Nephron progenitor cell (in vitro differentiated cells): ENCODE data around the gene PNPO.

Experiments
- DNase-seq: peaks from one replicate; pipeline ENCODE4 v3.0.0; 2021
- H3K27ac Mint-ChIP-seq: 2 replicates; pipeline ENCODE4 v1.8.0; 2021; ENCODE audit warnings: mild to moderate bottlenecking, moderate library complexity, mixed read lengths
- H3K27me3 Mint-ChIP-seq: 2 replicates; pipeline ENCODE4 v1.8.0; 2021; ENCODE audit warnings: mild to moderate bottlenecking, low read depth, mixed read lengths; ENCODE audit not compliant: poor library complexity
- H3K36me3 Mint-ChIP-seq: 2 replicates; pipeline ENCODE4 v1.8.0; 2021; ENCODE audit warnings: low read depth, mixed read lengths
- H3K4me1 Mint-ChIP-seq: 2 replicates; pipeline ENCODE4 v1.8.0; 2021; ENCODE audit warnings: mixed read lengths
- H3K4me3 Mint-ChIP-seq: 2 replicates; pipeline ENCODE4 v1.8.0; 2021; ENCODE audit warnings: mild to moderate bottlenecking, moderate library complexity, mixed read lengths
- H3K9me3 Mint-ChIP-seq: 2 replicates; pipeline ENCODE4 v1.8.0; 2021; ENCODE audit warnings: mild to moderate bottlenecking, moderate library complexity, mixed read lengths
- TF ChIP-seq, protein P1 (sequence below): fragments of 200-600 bp; sonication (generic); IDR thresholded peaks from 2 replicates; pipeline ENCODE4 v1.5.0; 2021; ENCODE audit warnings: antibody characterized with exemption

The PNPO gene

DNA sequence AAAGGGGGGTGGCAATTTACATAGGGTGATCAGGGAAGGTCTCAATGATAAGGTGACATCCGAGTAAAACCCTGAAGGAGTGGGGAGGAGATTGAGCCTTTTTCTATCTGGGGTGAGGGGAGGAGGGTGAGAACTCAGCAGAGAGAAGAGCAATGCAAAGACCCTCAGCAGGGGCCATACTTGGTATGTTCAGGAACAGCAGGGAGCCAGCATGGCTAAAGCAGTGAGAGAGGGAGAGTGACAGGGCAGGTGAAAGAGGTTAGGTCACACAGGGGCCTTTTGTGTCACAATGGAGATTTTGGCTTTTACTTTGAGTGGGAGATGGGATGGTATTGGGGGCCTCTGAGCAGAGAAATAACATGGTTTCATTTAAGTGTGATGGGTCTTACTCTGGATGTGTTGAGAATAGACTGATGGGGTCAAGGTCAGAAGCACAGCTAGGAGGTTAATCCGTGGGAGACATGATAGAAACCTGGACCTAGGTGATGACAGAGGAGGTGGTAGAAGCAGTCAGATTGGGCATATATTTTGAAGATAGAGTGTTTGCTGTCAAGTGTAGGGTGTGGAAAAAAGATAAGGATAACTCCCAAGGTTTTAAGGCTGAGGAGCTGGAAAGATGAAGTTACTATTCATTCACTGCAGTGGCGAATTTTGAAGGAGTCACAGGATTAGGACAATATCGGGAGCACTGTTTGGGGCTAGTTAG, 39.2 kb upstream of the PNPO start:
- Mint-ChIP-seq H3K4me3 (no peak overlapping the region), H3K27ac (no peak overlapping the region), H3K36me3 (peaks cover 19% of the 10 kb centered on the region), H3K9me3 (no peaks in the 10 kb centered on the region), H3K27me3 (no peaks in the 10 kb centered on the region), H3K4me1 (peaks cover 49% of the 10 kb centered on the region)
- DNase-seq: no peak
- TF ChIP-seq, protein P1, sequence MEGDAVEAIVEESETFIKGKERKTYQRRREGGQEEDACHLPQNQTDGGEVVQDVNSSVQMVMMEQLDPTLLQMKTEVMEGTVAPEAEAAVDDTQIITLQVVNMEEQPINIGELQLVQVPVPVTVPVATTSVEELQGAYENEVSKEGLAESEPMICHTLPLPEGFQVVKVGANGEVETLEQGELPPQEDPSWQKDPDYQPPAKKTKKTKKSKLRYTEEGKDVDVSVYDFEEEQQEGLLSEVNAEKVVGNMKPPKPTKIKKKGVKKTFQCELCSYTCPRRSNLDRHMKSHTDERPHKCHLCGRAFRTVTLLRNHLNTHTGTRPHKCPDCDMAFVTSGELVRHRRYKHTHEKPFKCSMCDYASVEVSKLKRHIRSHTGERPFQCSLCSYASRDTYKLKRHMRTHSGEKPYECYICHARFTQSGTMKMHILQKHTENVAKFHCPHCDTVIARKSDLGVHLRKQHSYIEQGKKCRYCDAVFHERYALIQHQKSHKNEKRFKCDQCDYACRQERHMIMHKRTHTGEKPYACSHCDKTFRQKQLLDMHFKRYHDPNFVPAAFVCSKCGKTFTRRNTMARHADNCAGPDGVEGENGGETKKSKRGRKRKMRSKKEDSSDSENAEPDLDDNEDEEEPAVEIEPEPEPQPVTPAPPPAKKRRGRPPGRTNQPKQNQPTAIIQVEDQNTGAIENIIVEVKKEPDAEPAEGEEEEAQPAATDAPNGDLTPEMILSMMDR: no peak

DNA sequence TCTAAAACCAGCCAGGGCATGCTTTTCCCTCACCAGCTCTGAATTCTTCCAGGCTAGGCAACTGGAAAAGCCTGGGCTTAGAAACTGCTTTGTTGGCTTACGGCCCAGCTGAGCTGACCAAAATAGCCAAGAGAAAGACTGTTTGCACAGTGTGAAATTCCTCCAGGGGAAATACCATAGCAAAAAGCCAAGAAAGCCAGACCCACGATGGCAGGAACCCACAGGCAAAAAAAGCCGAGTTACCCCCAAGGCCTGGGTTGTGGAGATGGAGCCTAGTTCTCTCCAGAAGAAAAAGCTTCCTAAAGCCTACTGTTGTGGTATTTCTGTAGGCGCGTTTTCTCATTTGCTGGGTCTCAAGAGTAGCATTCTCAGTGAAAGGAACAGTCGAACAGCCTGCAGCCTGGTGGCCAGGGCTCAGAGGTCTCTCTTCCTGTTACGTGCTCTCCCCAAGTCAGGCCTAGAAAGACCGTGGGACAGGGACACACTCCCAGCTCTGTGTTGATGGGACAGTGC, 36.1 kb upstream of the PNPO start:
- TF ChIP-seq, protein P1: no peak

DNA sequence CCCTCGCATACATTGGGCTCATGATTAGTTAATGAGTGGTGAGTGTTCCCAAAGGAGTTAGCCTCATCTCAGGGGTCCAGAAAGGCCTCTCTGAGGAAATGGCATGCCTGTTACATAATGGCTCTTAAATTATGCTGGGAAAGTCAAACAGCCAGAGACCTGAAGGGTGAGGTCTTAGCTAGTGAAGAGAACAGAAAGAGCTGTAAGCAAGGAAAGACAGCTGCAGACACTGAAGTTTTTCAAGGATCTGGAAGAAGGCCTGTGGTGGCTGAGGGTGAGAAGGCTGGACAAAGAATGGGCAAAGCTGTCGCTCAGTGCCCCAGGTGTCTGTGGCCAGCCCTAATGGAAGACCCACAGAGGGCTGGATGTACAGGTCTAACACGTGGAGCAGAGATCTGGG, 34.9 kb upstream of the PNPO start:
- Mint-ChIP-seq H3K36me3 (peaks cover 39% of the 10 kb centered on the region), H3K4me1 (peaks cover 20% of the 10 kb centered on the region), H3K9me3 (no peaks in the 10 kb centered on the region), H3K4me3 (no peak overlapping the region), H3K27me3 (peaks cover 7% of the 10 kb centered on the region), H3K27ac (no peak overlapping the region)
- TF ChIP-seq, protein P1: no peak
- no peak for DNase-seq

More for the DNA sequence above, 36.1 kb upstream of the PNPO start:
- Mint-ChIP-seq H3K36me3 (peaks cover 34% of the 10 kb centered on the region), H3K27me3 (peaks cover 7% of the 10 kb centered on the region), H3K4me1 (peaks cover 26% of the 10 kb centered on the region), H3K4me3 (no peak overlapping the region), H3K9me3 (no peaks in the 10 kb centered on the region), H3K27ac (peak overlapping the region; percentile 11)
- no peak for DNase-seq

DNA sequence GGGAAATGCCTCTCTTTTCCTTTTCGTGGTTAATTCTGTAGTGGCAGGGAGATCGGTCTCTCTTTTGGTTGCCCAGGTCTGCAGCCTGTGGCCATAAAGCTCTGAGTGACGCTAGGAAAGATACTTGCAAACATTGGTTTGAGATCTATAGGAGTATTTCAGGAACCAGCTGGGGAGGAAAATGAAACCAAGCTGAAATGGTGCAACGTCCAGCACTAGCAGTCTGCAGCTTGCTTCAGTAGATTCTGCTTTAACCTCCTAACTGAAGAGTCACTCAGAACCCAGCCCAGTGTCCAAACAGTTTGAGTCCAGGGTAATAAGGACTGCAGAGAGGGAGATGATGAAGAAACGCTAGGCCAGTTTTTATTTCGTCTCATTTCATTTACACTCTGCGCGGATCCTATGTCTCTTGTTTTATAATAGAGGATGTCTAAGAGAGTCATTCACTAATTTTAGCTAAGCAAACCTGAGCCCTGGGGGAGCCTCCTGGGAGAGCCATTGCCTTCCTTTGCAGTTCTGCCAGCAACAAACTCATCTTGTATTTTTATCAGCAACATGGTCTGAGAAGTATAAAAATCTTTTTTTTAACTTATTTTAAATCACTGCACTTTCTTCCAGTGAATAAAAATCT, 33.3 kb upstream of the PNPO start:
- peaks cover 7% of the 10 kb centered on the region for H3K27me3 Mint-ChIP-seq
- H3K4me1 Mint-ChIP-seq: peaks cover 17% of the 10 kb centered on the region
- TF ChIP-seq, protein P1: no peak
- no peak overlapping the region for H3K4me3 Mint-ChIP-seq
- DNase-seq: no peak
- H3K27ac Mint-ChIP-seq: no peak overlapping the region
- H3K36me3 Mint-ChIP-seq: peaks cover 33% of the 10 kb centered on the region
- H3K9me3 Mint-ChIP-seq: no peaks in the 10 kb centered on the region

DNA sequence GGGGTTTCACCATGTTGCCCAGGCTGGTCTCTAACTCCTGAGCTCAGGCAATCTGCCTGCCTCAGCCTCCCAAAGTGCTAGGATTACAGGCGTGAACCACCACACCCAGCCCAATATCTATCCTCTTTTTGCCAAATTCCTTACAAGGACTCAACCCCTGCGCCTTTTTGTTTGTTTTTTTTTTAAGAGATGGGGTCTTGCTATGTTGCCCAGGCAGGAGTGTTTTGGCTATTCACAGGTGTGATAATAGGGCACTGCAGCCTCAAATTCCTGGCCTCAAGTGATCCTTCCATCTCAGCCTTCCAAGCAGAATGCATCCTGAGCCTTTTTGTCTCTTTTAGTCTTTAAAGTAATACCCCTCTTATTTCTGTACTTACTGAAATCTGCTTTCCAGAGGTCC, 28.3 kb upstream of the PNPO start:
- H3K27me3 Mint-ChIP-seq: peaks cover 7% of the 10 kb centered on the region
- H3K9me3 Mint-ChIP-seq: no peaks in the 10 kb centered on the region
- H3K4me1 Mint-ChIP-seq: peaks cover 8% of the 10 kb centered on the region
- H3K4me3 Mint-ChIP-seq: no peak overlapping the region
- no peak overlapping the region for H3K27ac Mint-ChIP-seq
- H3K36me3 Mint-ChIP-seq: peaks cover 36% of the 10 kb centered on the region
- TF ChIP-seq, protein P1: no peak
- no peak for DNase-seq
